MCF 10A (cell line): Measurements from ENCODE around the gene PHACTR3. TPM values are rescaled to one million over a fixed set of nuclear protein-coding genes. Genes with fewer than 3 reads are reported as not detected.

Experiments
- BruUV-seq: library from RNA; stranded (reverse); fragments of 400-500 nt; replicated peaks from 2 replicates; lab custom pipeline; 2021; lab: Mats Ljungman, UMichigan
- CTCF ChIA-PET: fragments of 300-600 bp; sonication (Branson Sonifier 250); formaldehyde crosslinking; extraction: SDS; loops from one replicate; lab custom pipeline; 2021; ENCODE audit warnings: antibody characterized with exemption, inconsistent platforms; lab: Yijun Ruan, JAX
- POLR2A ChIA-PET: fragments of 300-600, 350-650 bp; sonication (Branson Sonifier 250); formaldehyde crosslinking; extraction: SDS; loops from one replicate; lab custom pipeline; 2020; ENCODE audit warnings: antibody characterized with exemption, inconsistent platforms; lab: Yijun Ruan, JAX
- DNase-seq: peaks from one replicate; pipeline ENCODE4 v3.0.0-alpha.2; 2018; ENCODE audit not compliant: unreplicated experiment
- H3K27ac Mint-ChIP-seq: one replicate; pipeline ENCODE4 v1.8.0; 2022; ENCODE audit warnings: mild to moderate bottlenecking, low read depth, mixed read lengths; ENCODE audit not compliant: unreplicated experiment
- H3K27me3 Mint-ChIP-seq: one replicate; pipeline ENCODE4 v1.8.0; 2022; ENCODE audit warnings: mixed read lengths; ENCODE audit not compliant: insufficient read depth, unreplicated experiment
- H3K36me3 Mint-ChIP-seq: one replicate; pipeline ENCODE4 v1.8.0; 2022; ENCODE audit warnings: mild to moderate bottlenecking, moderate library complexity, mixed read lengths; ENCODE audit not compliant: insufficient read depth, unreplicated experiment
- H3K4me1 Mint-ChIP-seq: one replicate; pipeline ENCODE4 v1.8.0; 2022; ENCODE audit warnings: mixed read lengths; ENCODE audit not compliant: insufficient read depth, unreplicated experiment
- H3K4me3 Mint-ChIP-seq: one replicate; pipeline ENCODE4 v1.8.0; 2022; ENCODE audit warnings: mild to moderate bottlenecking, moderate library complexity, mixed read lengths; ENCODE audit not compliant: unreplicated experiment
- H3K9me3 Mint-ChIP-seq: one replicate; pipeline ENCODE4 v1.8.0; 2022; ENCODE audit warnings: mixed read lengths; ENCODE audit not compliant: unreplicated experiment
- intact Hi-C: fragments of 100-400 bp; cut with micrococcal nuclease; formaldehyde crosslinking; loops from 2 replicates; pipeline ENCODE4 v1.14.1; 2022
- total RNA-seq: library from RNA; stranded (reverse); gene quantifications from 2 replicates; pipeline ENCODE4 v1.2.3, GENCODE V29; 2022
- TF ChIP-seq, protein P1 (sequence below): fragments of 200-600 bp; IDR thresholded peaks from one replicate; pipeline ENCODE4 v1.8.0; 2022; ENCODE audit warnings: antibody characterized with exemption, mild to moderate bottlenecking; ENCODE audit not compliant: unreplicated experiment

Gene PHACTR3
- total RNA-seq, 1 experiment from 2014 or later: 22.8 TPM

DNA sequence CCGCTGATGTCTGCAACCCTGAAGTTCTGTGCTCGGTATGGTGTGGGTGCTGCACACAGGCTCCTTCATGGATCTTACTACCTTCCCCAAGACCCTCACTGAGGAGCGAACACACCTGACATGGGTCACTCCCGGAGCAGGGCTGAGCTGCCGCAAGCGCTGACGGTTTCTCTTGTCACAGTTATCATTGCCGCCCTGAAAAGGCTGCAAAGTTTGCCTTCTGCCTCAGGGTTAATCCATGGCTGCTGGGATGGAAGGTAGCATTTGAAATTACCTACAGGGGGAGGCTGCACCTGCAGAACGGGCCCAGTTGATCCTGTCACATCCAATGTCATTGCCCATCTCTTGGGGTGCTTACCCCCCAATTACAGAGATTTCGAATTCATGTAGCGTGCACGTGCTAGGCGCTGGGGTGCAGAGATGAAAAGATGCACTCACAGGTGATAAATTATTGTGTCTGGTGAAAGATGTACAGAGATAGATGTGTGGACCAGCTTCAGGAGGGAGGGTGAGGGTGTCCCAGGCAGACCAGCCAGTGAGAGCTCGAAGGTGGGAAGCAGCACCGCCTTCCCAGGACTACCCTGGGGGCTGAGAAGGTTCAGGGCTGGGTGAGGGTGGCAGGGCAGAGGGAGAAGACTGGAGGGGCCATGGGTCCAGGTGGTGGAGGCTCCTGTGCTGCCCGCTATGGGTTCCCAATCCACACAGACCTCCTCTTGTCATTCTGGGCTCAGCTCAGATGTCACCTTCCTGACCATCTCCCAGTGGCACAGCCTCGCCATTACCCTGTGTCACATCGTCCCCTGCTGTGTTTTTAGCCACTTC, 209.0 kb downstream of the PHACTR3 start:
- CTCF ChIA-PET: interaction anchor here (0.7 to 1.3 kb wide), 2 partner anchors 31 to 37 kb away, joined by 3 to 5 read pairs; no protein-coding TSS in a partner anchor
- POLR2A ChIA-PET: no interaction called here
- TF ChIP-seq, protein P1, sequence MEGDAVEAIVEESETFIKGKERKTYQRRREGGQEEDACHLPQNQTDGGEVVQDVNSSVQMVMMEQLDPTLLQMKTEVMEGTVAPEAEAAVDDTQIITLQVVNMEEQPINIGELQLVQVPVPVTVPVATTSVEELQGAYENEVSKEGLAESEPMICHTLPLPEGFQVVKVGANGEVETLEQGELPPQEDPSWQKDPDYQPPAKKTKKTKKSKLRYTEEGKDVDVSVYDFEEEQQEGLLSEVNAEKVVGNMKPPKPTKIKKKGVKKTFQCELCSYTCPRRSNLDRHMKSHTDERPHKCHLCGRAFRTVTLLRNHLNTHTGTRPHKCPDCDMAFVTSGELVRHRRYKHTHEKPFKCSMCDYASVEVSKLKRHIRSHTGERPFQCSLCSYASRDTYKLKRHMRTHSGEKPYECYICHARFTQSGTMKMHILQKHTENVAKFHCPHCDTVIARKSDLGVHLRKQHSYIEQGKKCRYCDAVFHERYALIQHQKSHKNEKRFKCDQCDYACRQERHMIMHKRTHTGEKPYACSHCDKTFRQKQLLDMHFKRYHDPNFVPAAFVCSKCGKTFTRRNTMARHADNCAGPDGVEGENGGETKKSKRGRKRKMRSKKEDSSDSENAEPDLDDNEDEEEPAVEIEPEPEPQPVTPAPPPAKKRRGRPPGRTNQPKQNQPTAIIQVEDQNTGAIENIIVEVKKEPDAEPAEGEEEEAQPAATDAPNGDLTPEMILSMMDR: no peak
- H3K36me3 Mint-ChIP-seq: peaks cover 7% of the 10 kb centered on the region
- no peaks in the 10 kb centered on the region for H3K4me1 Mint-ChIP-seq
- no peak overlapping the region for H3K27ac Mint-ChIP-seq
- no peaks in the 10 kb centered on the region for H3K9me3 Mint-ChIP-seq
- BruUV-seq: no TSS peak
- intact Hi-C loops: no loop called here
- no peak overlapping the region for H3K4me3 Mint-ChIP-seq
- H3K27me3 Mint-ChIP-seq: no peaks in the 10 kb centered on the region
- DNase-seq: no peak

DNA sequence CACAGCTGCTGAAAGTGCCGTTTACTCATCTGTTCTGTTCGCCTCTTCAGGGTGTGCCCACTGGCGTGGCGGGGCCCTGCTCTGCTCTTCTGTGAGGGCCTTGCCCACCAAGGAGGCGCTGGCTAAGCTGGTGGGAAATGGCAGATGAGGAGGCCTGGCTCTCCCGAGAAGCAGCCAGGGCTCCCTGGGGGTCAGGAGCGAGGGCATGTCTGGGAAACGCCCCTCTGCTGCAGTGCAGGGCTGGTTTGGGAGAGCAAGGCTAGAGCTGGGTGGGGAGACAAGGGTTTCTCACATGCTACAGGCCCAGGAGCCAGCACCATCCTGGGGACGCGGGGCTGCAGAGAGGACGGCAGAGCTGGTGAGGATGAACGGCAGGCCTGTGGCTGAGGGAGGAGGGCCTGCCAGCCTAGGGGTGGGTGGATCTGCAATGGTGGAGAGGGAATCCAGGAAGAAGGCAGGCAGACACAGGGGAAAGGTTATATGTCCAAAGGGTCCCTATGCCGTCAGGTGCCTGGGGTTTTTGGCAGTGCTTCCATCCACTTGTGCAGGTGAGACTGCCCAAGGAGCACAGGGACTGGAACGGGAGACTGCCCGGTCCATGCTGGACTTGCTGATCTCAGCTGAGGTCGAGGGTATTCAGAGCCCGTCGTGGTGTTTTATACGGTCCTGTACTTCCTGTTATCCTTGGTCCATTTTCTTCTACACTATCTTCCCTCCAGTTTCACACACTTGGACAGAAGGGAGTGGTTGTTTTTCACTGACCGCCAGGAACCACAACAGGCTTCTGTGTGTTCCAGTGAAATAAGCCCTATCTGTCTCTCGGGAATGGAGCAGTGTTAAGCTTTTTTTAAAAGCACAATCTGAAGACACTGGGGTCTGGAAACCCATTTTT, 209.9 kb downstream of the PHACTR3 start:
- Mint-ChIP-seq H3K36me3 (peaks cover 7% of the 10 kb centered on the region), H3K4me1 (peaks cover 6% of the 10 kb centered on the region), H3K4me3 (no peak overlapping the region), H3K9me3 (no peaks in the 10 kb centered on the region), H3K27me3 (no peaks in the 10 kb centered on the region), H3K27ac (no peak overlapping the region)
- intact Hi-C loops: no loop called here
- ChIA-PET POLR2A (no interaction called here), CTCF (interaction anchor here (0.5 to 1.3 kb wide), 4 partner anchors 32 to 36 kb away, joined by 3 to 6 read pairs (median 4); no protein-coding TSS in a partner anchor)
- TF ChIP-seq, protein P1: no peak
- no peak for DNase-seq
- no TSS peak for BruUV-seq

DNA sequence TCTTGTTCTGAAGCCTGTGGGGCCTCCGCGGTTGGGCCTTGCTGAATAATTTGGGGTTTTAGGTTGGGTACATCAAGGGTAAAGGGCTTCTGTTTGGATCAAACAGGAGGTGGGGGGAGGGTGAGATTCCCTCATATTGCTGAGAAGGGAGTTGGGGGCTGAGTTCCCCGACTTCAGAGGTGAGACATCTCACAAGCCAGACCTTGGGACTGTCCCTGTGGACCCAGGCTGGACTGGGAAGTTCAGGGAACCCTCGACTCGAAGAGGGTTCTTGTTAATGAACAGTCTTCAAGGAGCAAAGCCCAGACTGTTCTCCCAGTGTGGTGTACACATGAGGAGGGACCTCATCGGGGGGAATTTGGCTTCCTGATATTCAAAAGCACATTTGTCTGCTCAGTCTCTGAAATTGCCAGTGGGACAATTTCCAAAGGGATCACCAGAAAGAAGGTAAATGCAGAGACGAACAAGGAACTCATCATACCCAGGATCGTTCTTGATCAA, 210.6 kb downstream of the PHACTR3 start:
- H3K27ac Mint-ChIP-seq: no peak overlapping the region
- peaks cover 4% of the 10 kb centered on the region for H3K36me3 Mint-ChIP-seq
- TF ChIP-seq, protein P1: no peak
- no peaks in the 10 kb centered on the region for H3K9me3 Mint-ChIP-seq
- no peak overlapping the region for H3K4me3 Mint-ChIP-seq
- peaks cover 6% of the 10 kb centered on the region for H3K4me1 Mint-ChIP-seq
- ChIA-PET CTCF (interaction anchor here (0.5 to 3.9 kb wide), 5 partner anchors 32 to 35 kb away, joined by 3 to 30 read pairs (median 6); no protein-coding TSS in a partner anchor), POLR2A (no interaction called here)
- intact Hi-C loops: no loop called here
- no TSS peak for BruUV-seq
- H3K27me3 Mint-ChIP-seq: no peaks in the 10 kb centered on the region
- DNase-seq: no peak
